Sigmoid colon (tissue), 7 donors: ENCODE measurements around the gene ZNF578. TPM values are rescaled to one million over a fixed set of nuclear protein-coding genes. Genes with fewer than 3 reads are reported as not detected.
"Not testable (repeated sequence)": the region's sequence is repeated elsewhere in the genome, so short reads cannot be mapped to it uniquely, and the experiment has no call there.

ENCODE experiments used
- DNase-seq: peaks from one replicate; pipeline ENCODE4 v3.0.0-alpha.2; 2019
- H3K27ac ChIP-seq, 4 donors: fragments of 200-600 bp; sonication (generic); one replicate each; pipeline ENCODE4 v1.5.1; 2016 to 2019; ENCODE audit warnings: mild to moderate bottlenecking in 1 of 4
- H3K27me3 ChIP-seq, 3 donors: fragments of 200-600 bp; sonication (generic); one replicate each; pipeline ENCODE4 v1.5.1; 2019; ENCODE audit warnings: mild to moderate bottlenecking in 1 of 3
- H3K36me3 ChIP-seq, 4 donors: fragments of 200-600 bp; sonication (generic); one replicate each; pipeline ENCODE4 v1.5.1; 2016 to 2019
- H3K4me1 ChIP-seq, 4 donors: fragments of 200-600 bp; sonication (generic); one replicate each; pipeline ENCODE4 v1.5.1; 2017 to 2019
- H3K4me3 ChIP-seq, 4 donors: fragments of 200-600 bp; sonication (generic); one replicate each; pipeline ENCODE4 v1.5.1; 2017 to 2019; ENCODE audit warnings: mild to moderate bottlenecking in 2 of 4, moderate library complexity in 1 of 4
- H3K9me3 ChIP-seq, 4 donors: fragments of 200-600 bp in 3 of 4; sonication (generic) in 3 of 4; one replicate each; pipeline versions ENCODE4 v1.5.1 to v1.6.1; 2013 to 2019
- CTCF ChIP-seq, 4 experiments: fragments of 450-650 bp in 3 of 4; fragments of 200-600 bp in 1 of 4; IDR thresholded peaks; one replicate each; pipeline ENCODE4 v1.5.1; 2016 to 2019; ENCODE audit warnings: antibody characterized with exemption in 4 of 4, mild to moderate bottlenecking in 3 of 4, moderate library complexity in 2 of 4
- EP300 ChIP-seq, 4 donors: sonication (generic); formaldehyde crosslinking; IDR thresholded peaks; one replicate each; pipeline ENCODE4 v1.6.1; 2017; ENCODE audit warnings: antibody characterized with exemption in 4 of 4
- POLR2A ChIP-seq, 2 donors: fragments of 450-650 bp; IDR thresholded peaks; one replicate each; pipeline ENCODE4 v1.6.1; 2016; ENCODE audit warnings: antibody characterized with exemption in 2 of 2, mild to moderate bottlenecking in 2 of 2, moderate library complexity in 2 of 2
- POLR2AphosphoS5 ChIP-seq, 4 donors: sonication (generic); formaldehyde crosslinking; IDR thresholded peaks; one replicate each; pipeline ENCODE4 v1.6.1; 2017; ENCODE audit warnings: antibody characterized with exemption in 4 of 4
- WGBS, 2 donors: extraction: QIAGEN DNeasy Blood & Tissue Kit; methylation state at CpG; one replicate each; pipeline ENCODE4 v1.1.7; 2013; 5-methylcytosine and 5-hydroxymethylcytosine counted together
- intact Hi-C: fragments of 100-400 bp; cut with DNase I; formaldehyde crosslinking; loops from one replicate; pipeline ENCODE4 v1.15.1; 2023
- polyA plus RNA-seq, 3 donors: library from polyadenylated mRNA; stranded (reverse); fragments of 200-250 nt; gene quantifications; one replicate each; pipeline ENCODE4 v1.2.3, GENCODE V29; 2013
- total RNA-seq, 4 donors: library from RNA; depleted of rRNA; stranded (reverse); fragments of >200 nt; gene quantifications; one replicate each; pipeline ENCODE4 v1.1.0, GENCODE V29; 2016
- donor health status: healthy with polysubstance abuse.
- donor health status: Bipolar disorder and iron deficiency.
- donor health status: healthy.

ZNF578 gene
- total and polyA plus RNA-seq, 7 donors: 1.1 to 2.5 (median 2.3) TPM; not detected in 2

GRCh38 chr19:52474351-52475127, 21.2 kb downstream of the ZNF578 start:
- Histone ChIP-seq H3K4me1 (no peaks in the 10 kb centered on the region), H3K27ac (no peak overlapping the region), H3K4me3 (no peak overlapping the region), H3K9me3 (peaks cover 61 to 95% (median 90%) of the 10 kb centered on the region in 4 donors), H3K36me3 (no peaks in the 10 kb centered on the region), H3K27me3 (no peaks in the 10 kb centered on the region)
- intact Hi-C loops: no loop called here
- DNase-seq: no peak
- TF ChIP-seq CTCF (IDR thresholded peaks at IDR 0.05) (no peak), POLR2A (IDR thresholded peaks at IDR 0.05) (no peak), EP300 (IDR thresholded peaks at IDR 0.05) (no peak), POLR2AphosphoS5 (IDR thresholded peaks at IDR 0.05) (no peak)
- WGBS, 2 donors: 94% methylated on average over 7 of the region's 7 CpGs

- intact Hi-C loops, H3K27ac ChIP-seq, H3K4me1 ChIP-seq, H3K4me3 ChIP-seq, DNase-seq, H3K36me3 ChIP-seq, H3K27me3 ChIP-seq: not testable (repeated sequence)
- peaks cover 28 to 83% (median 59%) of the 10 kb centered on the region in 4 donors for H3K9me3 ChIP-seq
- 52 to 70% methylated on average over 7 of the region's 7 CpGs for WGBS, 2 donors
Measured at GRCh38 chr19:52484111-52484743, 30.9 kb downstream of the ZNF578 start.

GRCh38 chr19:52485064-52485463, 31.7 kb downstream of the ZNF578 start:
- H3K27ac ChIP-seq, DNase-seq, H3K4me3 ChIP-seq, H3K36me3 ChIP-seq, H3K27me3 ChIP-seq, H3K4me1 ChIP-seq, intact Hi-C loops: not testable (repeated sequence)
- H3K9me3 ChIP-seq: peaks cover 24 to 83% (median 58%) of the 10 kb centered on the region in 4 donors
- 48 to 62% methylated on average over 7 of the region's 7 CpGs for WGBS, 2 donors

GRCh38 chr19:52485561-52486240, 32.3 kb downstream of the ZNF578 start:
- 16 to 20% methylated on average over 8 of the region's 8 CpGs for WGBS, 2 donors
- H3K36me3 ChIP-seq, intact Hi-C loops, H3K27me3 ChIP-seq, H3K4me1 ChIP-seq, H3K27ac ChIP-seq, DNase-seq, H3K4me3 ChIP-seq: not testable (repeated sequence)
- peaks cover 18 to 84% (median 52%) of the 10 kb centered on the region in 4 donors for H3K9me3 ChIP-seq

GRCh38 chr19:52492201-52492993, 39.0 kb downstream of the ZNF578 start:
- Histone ChIP-seq H3K27me3 (no peaks in the 10 kb centered on the region), H3K27ac (peak overlapping the region in 1 of 4 donors; percentile 27), H3K9me3 (peaks cover 9 to 36% (median 28%) of the 10 kb centered on the region in 4 donors), H3K36me3 (peaks cover 0 to 8% (median 0%) of the 10 kb centered on the region in 4 donors), H3K4me1 (no peaks in the 10 kb centered on the region), H3K4me3 (peak overlapping the region in 3 of 4 donors; percentile 18 to 30 (median 27))
- WGBS, 2 donors: 37 to 62% methylated on average over 37 of the region's 37 CpGs
- no peak for DNase-seq
- intact Hi-C loops: no loop called here
- TF ChIP-seq POLR2AphosphoS5 (IDR thresholded peaks at IDR 0.05) (no peak), POLR2A (IDR thresholded peaks at IDR 0.05) (no peak), CTCF (IDR thresholded peaks at IDR 0.05) (no peak), EP300 (IDR thresholded peaks at IDR 0.05) (no peak)
